B cell (primary cell): ENCODE data around the gene JAG1. TPM values are rescaled to one million over a fixed set of nuclear protein-coding genes. Genes with fewer than 3 reads are reported as not detected.
A peak's percentile ranks its signal among the peaks of the same experiment; 100 is the strongest.

Experiments used
- ATAC-seq: fragments of 200-7000 bp; cut with Tn5 transposase; one replicate; pipeline ENCODE4 v1.10.0; 2021; ENCODE audit warnings: low read depth, mild to moderate bottlenecking, moderate number of reproducible peaks, moderate library complexity
- CTCF ChIA-PET: fragments of 350-600 bp; sonication (Branson Sonifier 250); formaldehyde crosslinking; loops from one replicate; lab custom pipeline; 2021; ENCODE audit warnings: antibody characterized with exemption, inconsistent platforms; lab: Charles Lee
- POLR2A ChIA-PET: fragments of 350-600 bp; sonication (Branson Sonifier 250); formaldehyde crosslinking; loops from one replicate; lab custom pipeline; 2021; ENCODE audit warnings: antibody characterized with exemption; lab: Charles Lee
- DNase-seq: peaks from one replicate; pipeline ENCODE4 v3.0.0; 2013
- H2AFZ ChIP-seq: 2 replicates; pipeline ENCODE4 v1.6.1; 2012; ENCODE audit warnings: mild to moderate bottlenecking, low read depth, low read length; ENCODE audit not compliant: insufficient read depth, poor library complexity, severe bottlenecking
- H3K27ac ChIP-seq, 2 donors: 1 replicate in 1 of 2; 2 replicates in 1 of 2; pipeline ENCODE4 v1.5.1; 2012 to 2013; ENCODE audit warnings: low read length in 2 of 2, mild to moderate bottlenecking in 2 of 2, moderate library complexity in 1 of 2
- H3K27me3 ChIP-seq, 4 experiments: fragments of 200-600 bp in 1 of 4; sonication (generic) in 1 of 4; replicated peaks in 1 of 4; 1 replicate in 2 of 4; 2 replicates in 2 of 4; pipeline versions ENCODE4 v1.6.1 to v1.7.0; 2013 to 2016; ENCODE audit warnings: low read length in 3 of 4, mild to moderate bottlenecking in 2 of 4, mixed read lengths in 1 of 4, moderate library complexity in 1 of 4; ENCODE audit not compliant: insufficient read depth in 4 of 4, control insufficient read depth in 3 of 4; ENCODE audit errors: control extremely low read depth in 1 of 4
- H3K36me3 ChIP-seq, 2 experiments: replicated peaks in 1 of 2; 1 replicate in 1 of 2; 2 replicates in 1 of 2; pipeline versions ENCODE4 v1.6.1 to v1.7.1; 2013; ENCODE audit warnings: low read length in 1 of 2; ENCODE audit not compliant: insufficient read depth in 2 of 2, control insufficient read depth in 1 of 2; ENCODE audit errors: control extremely low read depth in 1 of 2, extremely low read depth in 1 of 2
- H3K4me1 ChIP-seq, 2 donors: fragments of 200-600 bp in 1 of 2; sonication (generic) in 1 of 2; 1 replicate in 1 of 2; 2 replicates in 1 of 2; pipeline versions ENCODE4 v1.5.1 to v1.6.1; 2013 to 2017; ENCODE audit warnings: low read length in 2 of 2; ENCODE audit not compliant: control insufficient read depth in 2 of 2, insufficient read depth in 2 of 2
- H3K4me2 ChIP-seq: replicated peaks from 2 replicates; pipeline ENCODE3; 2012; ENCODE audit warnings: mild to moderate bottlenecking, low read depth, low read length; ENCODE audit not compliant: poor library complexity, severe bottlenecking
- H3K4me3 ChIP-seq, 5 experiments: fragments of 200-600 bp in 1 of 5; sonication (generic) in 1 of 5; 1 replicate in 3 of 5; 2 replicates in 2 of 5; pipeline versions ENCODE4 v1.5.1 to v1.7.0; 2011 to 2016; ENCODE audit warnings: low read length in 4 of 5, mild to moderate bottlenecking in 4 of 5, low read depth in 2 of 5, control low read depth in 1 of 5, moderate library complexity in 1 of 5; ENCODE audit not compliant: insufficient read depth in 1 of 5; ENCODE audit errors: control extremely low read depth in 1 of 5, extremely low read depth in 1 of 5
- H3K79me2 ChIP-seq: fragments of 200-600 bp; sonication (generic); one replicate; pipeline ENCODE4 v1.6.0; 2016; ENCODE audit warnings: low read length; ENCODE audit not compliant: control insufficient read depth, insufficient read depth
- H3K9ac ChIP-seq: fragments of 200-600 bp; sonication (generic); 2 replicates; pipeline ENCODE4 v1.6.1; 2017; ENCODE audit warnings: mild to moderate bottlenecking, low read length, moderate library complexity
- H3K9me3 ChIP-seq, 3 donors: one replicate each; pipeline versions ENCODE4 v1.6.1 to v1.7.1; 2013; ENCODE audit warnings: low read length in 2 of 3; ENCODE audit not compliant: control insufficient read depth in 2 of 3, insufficient read depth in 1 of 3; ENCODE audit errors: control extremely low read depth in 1 of 3
- H4K20me1 ChIP-seq: 2 replicates; pipeline ENCODE4 v1.6.0; 2012; ENCODE audit warnings: mild to moderate bottlenecking, low read length; ENCODE audit not compliant: insufficient read depth, control insufficient read depth, poor library complexity, severe bottlenecking
- H3K27ac Mint-ChIP-seq: one replicate; pipeline ENCODE4 v1.8.0; 2021; ENCODE audit warnings: mixed read lengths
- H3K27me3 Mint-ChIP-seq: one replicate; pipeline ENCODE4 v1.8.0; 2021; ENCODE audit warnings: mixed read lengths
- H3K4me1 Mint-ChIP-seq: one replicate; pipeline ENCODE4 v1.8.0; 2021; ENCODE audit warnings: mixed read lengths
- H3K4me3 Mint-ChIP-seq: one replicate; pipeline ENCODE4 v1.8.0; 2021; ENCODE audit warnings: mixed read lengths
- H3K9me3 Mint-ChIP-seq: one replicate; pipeline ENCODE4 v1.8.0; 2022; ENCODE audit warnings: mixed read lengths; ENCODE audit not compliant: insufficient read depth
- CTCF ChIP-seq: fragments of 200-600 bp; IDR thresholded peaks from one replicate; pipeline ENCODE4 v1.8.0; 2022; ENCODE audit warnings: antibody characterized with exemption, mild to moderate bottlenecking
- EZH2 ChIP-seq: IDR thresholded peaks from 2 replicates; pipeline ENCODE4 v1.6.1; 2012; ENCODE audit warnings: borderline replicate concordance, low read depth, mild to moderate bottlenecking, moderate library complexity, low read length; ENCODE audit not compliant: insufficient read depth, poor library complexity, severe bottlenecking
- whole genome bisulfite sequencing: methylation state at CpG from one replicate; pipeline ENCODE4 v1.1.5; 2013; ENCODE audit warnings: missing lambda C conversion rate; ENCODE audit not compliant: insufficient coverage; 5-methylcytosine and 5-hydroxymethylcytosine counted together
- intact Hi-C: fragments of 100-400 bp; cut with micrococcal nuclease; formaldehyde crosslinking; loops from one replicate; pipeline ENCODE4 v1.10.0; 2022
- polyA plus RNA-seq: library from polyadenylated mRNA; depleted of rRNA; stranded (reverse); fragments of >200 nt; gene quantifications from 2 replicates; pipeline ENCODE4 v1.2.3, GENCODE V29; 2012
- total RNA-seq, 2 donors: library from RNA; stranded (reverse); fragments of 120-200 nt in 1 of 2; gene quantifications; 1 replicate in 1 of 2; 2 replicates in 1 of 2; pipeline versions ENCODE4 v1.2.3 to v1.2.4, GENCODE V29; 2013 to 2022

The JAG1 gene
- total and polyA plus RNA-seq, 2 donors (not counting 1 experiment from before 2014, with no cell fraction given) = not detected

- ATAC-seq (no peak), DNase-seq (peak; percentile 39)
- Histone ChIP-seq H3K4me3 (peak overlapping the region in 4 of 5 experiments; percentile 25 to 65 (median 52)), H2AFZ (peak overlapping the region; percentile 62), H3K36me3 (no peaks in the 10 kb centered on the region), H3K4me1 (peaks cover 41 to 44% of the 10 kb centered on the region in 2 donors), H3K79me2 (no peaks in the 10 kb centered on the region), H3K4me2 (peak overlapping the region; percentile 84), H3K27me3 (peaks cover 0 to 58% (median 28%) of the 10 kb centered on the region in 4 experiments), H3K9ac (peak overlapping the region; percentile 67), H3K9me3 (peaks cover 0 to 10% (median 0%) of the 10 kb centered on the region in 3 donors), H3K27ac (peak overlapping the region in 1 of 2 donors; percentile 43), H4K20me1 (no peaks in the 10 kb centered on the region)
- Mint-ChIP-seq H3K9me3 (no peaks in the 10 kb centered on the region), H3K4me3 (peak overlapping the region; percentile 83), H3K4me1 (peaks cover 36% of the 10 kb centered on the region), H3K27ac (no peak overlapping the region), H3K27me3 (peaks cover 61% of the 10 kb centered on the region)
- peak; percentile 32 for TF ChIP-seq CTCF
- no peak for TF ChIP-seq EZH2
- CTCF ChIA-PET = interaction anchor here (1.2 kb wide), 1 partner anchor 8 kb away, joined by 4 read pairs; no protein-coding TSS in a partner anchor
- WGBS = 6% methylated on average over 34 of the region's 38 CpGs
- POLR2A ChIA-PET = no interaction called here
- intact Hi-C loops = no loop called here
Observed at GRCh38 chr20:10674684-10675449, 1.1 kb upstream of the JAG1 start.
